ENCODE data around the gene TACR1.

DNA sequence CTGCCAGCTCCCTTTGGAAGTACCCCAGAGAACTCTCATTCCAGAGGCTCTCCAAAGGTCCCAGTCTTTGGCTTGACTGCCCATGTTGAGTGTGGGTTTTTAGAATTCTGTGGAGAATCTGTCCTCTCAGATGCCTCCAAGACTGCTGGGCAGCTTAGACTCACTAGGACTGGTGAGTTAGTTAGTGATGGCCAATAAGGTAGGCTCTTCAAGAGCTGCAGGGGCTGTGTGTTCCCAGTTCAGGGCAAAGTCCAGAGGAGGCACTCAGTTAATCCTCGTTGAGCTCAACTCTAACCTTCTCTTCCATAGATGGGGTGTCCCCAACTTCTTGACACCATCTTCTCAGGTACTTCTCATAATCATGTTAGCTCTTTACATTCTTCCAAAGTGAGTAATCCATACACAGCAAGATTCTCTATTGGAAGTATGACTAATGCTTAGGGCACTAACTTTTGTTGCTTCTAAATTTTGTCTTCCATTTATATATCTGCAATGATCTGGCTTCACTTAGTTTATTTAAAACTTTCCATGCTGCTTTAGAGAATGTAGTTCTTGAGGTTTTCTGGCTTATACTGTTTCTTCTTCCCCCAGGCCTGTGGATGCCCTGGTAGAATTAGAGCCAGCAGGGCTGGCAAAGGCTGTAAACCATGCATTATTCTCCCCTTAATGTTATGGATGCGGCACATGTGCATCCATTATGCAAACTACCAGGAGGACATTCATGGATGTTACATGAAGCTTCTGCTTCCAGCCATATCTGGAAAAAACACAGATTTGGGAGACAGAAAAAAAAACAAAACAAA lies 151.9 kb downstream of the TACR1 start:
- TF ChIP-seq SP2 (IDR thresholded peaks at IDR 0.05; ENCODE audit: low read length) (no peak), EZH2 (IDR thresholded peaks at IDR 0.05; ENCODE audit: low read depth, low read length, severe bottlenecking) (no peak), POLR2AphosphoS5 (IDR thresholded peaks at IDR 0.05; ENCODE audit: low read depth, low read length) (no peak), SIRT6 (IDR thresholded peaks at IDR 0.05; ENCODE audit: low read length) (no peak), SUZ12 (IDR thresholded peaks at IDR 0.05; ENCODE audit: low read length) (no peak), TAF1 (IDR thresholded peaks at IDR 0.05; ENCODE audit: low read depth, low read length) (no peak), MAFK (IDR thresholded peaks at IDR 0.05; ENCODE audit: low read depth, low read length) (no peak), POLR2A (IDR thresholded peaks at IDR 0.05; ENCODE audit: control extremely low read depth in 1 of 2, low read depth in 2 of 2, low read length in 2 of 2) (no peak), SIN3A (conservative IDR thresholded peaks at IDR 0.05 in 1 of 2, IDR thresholded peaks at IDR 0.05 in 1 of 2; ENCODE audit: low read depth in 1 of 2, low read length in 2 of 2) (no peak)
- TF ChIP-seq, protein P1, sequence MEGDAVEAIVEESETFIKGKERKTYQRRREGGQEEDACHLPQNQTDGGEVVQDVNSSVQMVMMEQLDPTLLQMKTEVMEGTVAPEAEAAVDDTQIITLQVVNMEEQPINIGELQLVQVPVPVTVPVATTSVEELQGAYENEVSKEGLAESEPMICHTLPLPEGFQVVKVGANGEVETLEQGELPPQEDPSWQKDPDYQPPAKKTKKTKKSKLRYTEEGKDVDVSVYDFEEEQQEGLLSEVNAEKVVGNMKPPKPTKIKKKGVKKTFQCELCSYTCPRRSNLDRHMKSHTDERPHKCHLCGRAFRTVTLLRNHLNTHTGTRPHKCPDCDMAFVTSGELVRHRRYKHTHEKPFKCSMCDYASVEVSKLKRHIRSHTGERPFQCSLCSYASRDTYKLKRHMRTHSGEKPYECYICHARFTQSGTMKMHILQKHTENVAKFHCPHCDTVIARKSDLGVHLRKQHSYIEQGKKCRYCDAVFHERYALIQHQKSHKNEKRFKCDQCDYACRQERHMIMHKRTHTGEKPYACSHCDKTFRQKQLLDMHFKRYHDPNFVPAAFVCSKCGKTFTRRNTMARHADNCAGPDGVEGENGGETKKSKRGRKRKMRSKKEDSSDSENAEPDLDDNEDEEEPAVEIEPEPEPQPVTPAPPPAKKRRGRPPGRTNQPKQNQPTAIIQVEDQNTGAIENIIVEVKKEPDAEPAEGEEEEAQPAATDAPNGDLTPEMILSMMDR (IDR thresholded peaks at IDR 0.05; ENCODE audit: control extremely low read depth in 1 of 3, insufficient read depth in 1 of 3, low read depth in 1 of 3, low read length in 3 of 3): no peak

All from H1 (cell line).